ENCODE data around the gene LMCD1. TPM values are rescaled to one million over a fixed set of nuclear protein-coding genes. Genes with fewer than 3 reads are reported as not detected.

The LMCD1 gene
- total RNA-seq, 2 donors from 2014 or later: 1.6 to 9.8 TPM

GRCh38 chr3:8473029-8473428 lies 28.6 kb upstream of the LMCD1 start:
- no peak overlapping the region for H3K4me3 Mint-ChIP-seq
- ATAC-seq (replicated peaks): no peak
- no peaks in the 10 kb centered on the region for H3K9me3 Mint-ChIP-seq
- no peaks in the 10 kb centered on the region for H3K4me1 Mint-ChIP-seq
- peaks cover 4% of the 10 kb centered on the region for H3K27me3 Mint-ChIP-seq
- no peak overlapping the region for H3K27ac Mint-ChIP-seq
- no peaks in the 10 kb centered on the region for H3K36me3 Mint-ChIP-seq (ENCODE audit: low read depth)

- Mint-ChIP-seq H3K4me1 (no peaks in the 10 kb centered on the region), H3K27me3 (no peaks in the 10 kb centered on the region), H3K9me3 (no peaks in the 10 kb centered on the region), H3K36me3 (ENCODE audit: low read depth) (no peaks in the 10 kb centered on the region), H3K4me3 (no peak overlapping the region), H3K27ac (no peak overlapping the region)
- ATAC-seq (replicated peaks): no peak
Measured at GRCh38 chr3:8473990-8474389, 27.6 kb upstream of the LMCD1 start.

GRCh38 chr3:8474991-8475390 lies 26.6 kb upstream of the LMCD1 start:
- H3K27ac Mint-ChIP-seq: no peak overlapping the region
- H3K27me3 Mint-ChIP-seq: no peaks in the 10 kb centered on the region
- H3K36me3 Mint-ChIP-seq (ENCODE audit: low read depth): no peaks in the 10 kb centered on the region
- no peaks in the 10 kb centered on the region for H3K9me3 Mint-ChIP-seq
- no peak overlapping the region for H3K4me3 Mint-ChIP-seq
- no peaks in the 10 kb centered on the region for H3K4me1 Mint-ChIP-seq
- ATAC-seq (replicated peaks): no peak

GRCh38 chr3:8480699-8481098 lies 20.9 kb upstream of the LMCD1 start:
- H3K27ac Mint-ChIP-seq: no peak overlapping the region
- H3K9me3 Mint-ChIP-seq: no peaks in the 10 kb centered on the region
- H3K4me1 Mint-ChIP-seq: no peaks in the 10 kb centered on the region
- no peaks in the 10 kb centered on the region for H3K27me3 Mint-ChIP-seq
- H3K4me3 Mint-ChIP-seq: no peak overlapping the region
- no peak for ATAC-seq (replicated peaks)
- no peaks in the 10 kb centered on the region for H3K36me3 Mint-ChIP-seq (ENCODE audit: low read depth)

GRCh38 chr3:8481380-8481779 lies 20.2 kb upstream of the LMCD1 start:
- Mint-ChIP-seq H3K4me1 (no peaks in the 10 kb centered on the region), H3K9me3 (no peaks in the 10 kb centered on the region)
- no peak for ATAC-seq (replicated peaks)

GRCh38 chr3:8482263-8482662 lies 19.4 kb upstream of the LMCD1 start:
- Mint-ChIP-seq H3K36me3 (ENCODE audit: low read depth) (no peaks in the 10 kb centered on the region), H3K27me3 (no peaks in the 10 kb centered on the region), H3K4me1 (no peaks in the 10 kb centered on the region), H3K4me3 (no peak overlapping the region), H3K27ac (no peak overlapping the region), H3K9me3 (no peaks in the 10 kb centered on the region)
- ATAC-seq (replicated peaks): no peak

More at GRCh38 chr3:8481380-8481779, 20.2 kb upstream of the LMCD1 start:
- Mint-ChIP-seq H3K4me3 (no peak overlapping the region), H3K27ac (no peak overlapping the region), H3K36me3 (ENCODE audit: low read depth) (no peaks in the 10 kb centered on the region), H3K27me3 (no peaks in the 10 kb centered on the region)

GRCh38 chr3:8482960-8483665 lies 18.5 kb upstream of the LMCD1 start:
- Mint-ChIP-seq H3K27ac (no peak overlapping the region), H3K36me3 (ENCODE audit: low read depth) (no peaks in the 10 kb centered on the region), H3K27me3 (no peaks in the 10 kb centered on the region), H3K9me3 (no peaks in the 10 kb centered on the region), H3K4me3 (no peak overlapping the region), H3K4me1 (no peaks in the 10 kb centered on the region)
- ATAC-seq (replicated peaks): no peak

- Mint-ChIP-seq H3K27me3 (no peaks in the 10 kb centered on the region), H3K4me3 (no peak overlapping the region), H3K27ac (no peak overlapping the region), H3K4me1 (no peaks in the 10 kb centered on the region), H3K9me3 (no peaks in the 10 kb centered on the region), H3K36me3 (ENCODE audit: low read depth) (no peaks in the 10 kb centered on the region)
- no peak for ATAC-seq (replicated peaks)
Measured at GRCh38 chr3:8484409-8485140, 17.0 kb upstream of the LMCD1 start.

GRCh38 chr3:8485141-8485870 lies 16.3 kb upstream of the LMCD1 start:
- no peak for ATAC-seq (replicated peaks)
- Mint-ChIP-seq H3K27ac (no peak overlapping the region), H3K27me3 (no peaks in the 10 kb centered on the region)

GRCh38 chr3:8485943-8486342 lies 15.7 kb upstream of the LMCD1 start:
- Mint-ChIP-seq H3K9me3 (no peaks in the 10 kb centered on the region), H3K27ac (no peak overlapping the region), H3K36me3 (ENCODE audit: low read depth) (no peaks in the 10 kb centered on the region), H3K4me1 (no peaks in the 10 kb centered on the region), H3K4me3 (no peak overlapping the region), H3K27me3 (no peaks in the 10 kb centered on the region)
- no peak for ATAC-seq (replicated peaks)

More at GRCh38 chr3:8485141-8485870, 16.3 kb upstream of the LMCD1 start:
- no peaks in the 10 kb centered on the region for H3K36me3 Mint-ChIP-seq (ENCODE audit: low read depth)
- no peaks in the 10 kb centered on the region for H3K4me1 Mint-ChIP-seq
- H3K9me3 Mint-ChIP-seq: no peaks in the 10 kb centered on the region
- H3K4me3 Mint-ChIP-seq: no peak overlapping the region

- Mint-ChIP-seq H3K9me3 (no peaks in the 10 kb centered on the region), H3K27me3 (no peaks in the 10 kb centered on the region), H3K4me3 (no peak overlapping the region), H3K27ac (no peak overlapping the region), H3K36me3 (ENCODE audit: low read depth) (no peaks in the 10 kb centered on the region), H3K4me1 (no peaks in the 10 kb centered on the region)
- ATAC-seq (replicated peaks): no peak
Measured at GRCh38 chr3:8486434-8486833, 15.2 kb upstream of the LMCD1 start.

- H3K4me1 Mint-ChIP-seq: no peaks in the 10 kb centered on the region
- no peaks in the 10 kb centered on the region for H3K36me3 Mint-ChIP-seq (ENCODE audit: low read depth)
- ATAC-seq (replicated peaks): no peak
- H3K4me3 Mint-ChIP-seq: no peak overlapping the region
- H3K9me3 Mint-ChIP-seq: no peaks in the 10 kb centered on the region
- no peaks in the 10 kb centered on the region for H3K27me3 Mint-ChIP-seq
- H3K27ac Mint-ChIP-seq: no peak overlapping the region
Measured at GRCh38 chr3:8486936-8487335, 14.7 kb upstream of the LMCD1 start.

GRCh38 chr3:8488411-8488810 lies 13.2 kb upstream of the LMCD1 start:
- no peak overlapping the region for H3K27ac Mint-ChIP-seq

GRCh38 chr3:8488877-8489276 lies 12.7 kb upstream of the LMCD1 start:
- Mint-ChIP-seq H3K4me1 (no peaks in the 10 kb centered on the region), H3K36me3 (ENCODE audit: low read depth) (no peaks in the 10 kb centered on the region), H3K27me3 (peaks cover 5% of the 10 kb centered on the region), H3K27ac (no peak overlapping the region), H3K4me3 (no peak overlapping the region), H3K9me3 (no peaks in the 10 kb centered on the region)
- ATAC-seq (replicated peaks): no peak

More at GRCh38 chr3:8488411-8488810, 13.2 kb upstream of the LMCD1 start:
- H3K4me3 Mint-ChIP-seq: no peak overlapping the region
- no peaks in the 10 kb centered on the region for H3K36me3 Mint-ChIP-seq (ENCODE audit: low read depth)
- ATAC-seq (replicated peaks): no peak
- H3K9me3 Mint-ChIP-seq: no peaks in the 10 kb centered on the region
- peaks cover 5% of the 10 kb centered on the region for H3K27me3 Mint-ChIP-seq
- H3K4me1 Mint-ChIP-seq: no peaks in the 10 kb centered on the region

Measured in activated T-helper 17 cell treated with anti-CD3 and anti-CD28 coated beads, Interleukin-2, amount 50 U/mL, for 72 hours (primary cell).